Endothelial cell of umbilical vein (primary cell): ENCODE measurements around the gene CDK12. TPM values are rescaled to one million over a fixed set of nuclear protein-coding genes. Genes with fewer than 3 reads are reported as not detected.
"Not testable (repeated sequence)": the region's sequence is repeated elsewhere in the genome, so short reads cannot be mapped to it uniquely, and the experiment has no call there.

ENCODE experiments used
- BruUV-seq: library from RNA; stranded (reverse); fragments of 400-500 nt; replicated peaks from 2 replicates; lab custom pipeline; 2021; lab: Mats Ljungman, UMichigan
- CTCF ChIA-PET: fragments of 300-600, 350-600 bp; sonication (Branson Sonifier 250); formaldehyde crosslinking; loops from one replicate; lab custom pipeline; 2021; ENCODE audit warnings: antibody characterized with exemption, inconsistent platforms; lab: Charles Lee
- POLR2A ChIA-PET: fragments of 300-600, 350-600 bp; sonication (Branson Sonifier 250); formaldehyde crosslinking; loops from one replicate; lab custom pipeline; 2021; ENCODE audit warnings: antibody characterized with exemption, inconsistent platforms; lab: Charles Lee
- DNase-seq: peaks from one replicate; pipeline ENCODE4 v3.0.0-alpha.2; 2011; ENCODE audit warnings: low read depth, low spot score
- FAIRE-seq: peaks from 2 replicates; lab custom pipeline; 2011; peaks lifted over from hg19 to GRCh38; lab: Jason Lieb, UNC
- H2AFZ ChIP-seq: 2 replicates; pipeline ENCODE4 v1.6.0; 2012; ENCODE audit warnings: low read depth, low read length, control low read depth, inconsistent platforms
- H3K27ac ChIP-seq: 2 replicates; pipeline ENCODE4 v1.5.1; 2011; ENCODE audit warnings: low read depth, mild to moderate bottlenecking, control low read depth, low read length, moderate library complexity; ENCODE audit not compliant: insufficient read depth
- H3K27me3 ChIP-seq, 2 experiments: 2 replicates each; pipeline versions ENCODE4 v1.6.0 to v1.6.1; 2011; ENCODE audit warnings: low read length in 2 of 2, mixed read lengths in 1 of 2; ENCODE audit not compliant: control insufficient read depth in 2 of 2, insufficient read depth in 2 of 2
- H3K36me3 ChIP-seq, 2 experiments: 2 replicates in 1 of 2; 3 replicates in 1 of 2; pipeline ENCODE4 v1.5.1; 2011; ENCODE audit warnings: low read length in 2 of 2, mild to moderate bottlenecking in 1 of 2, moderate library complexity in 1 of 2; ENCODE audit not compliant: control insufficient read depth in 2 of 2, insufficient read depth in 2 of 2; ENCODE audit errors: extremely low read depth in 1 of 2
- H3K4me1 ChIP-seq: 3 replicates; pipeline ENCODE4 v1.5.1; 2011; ENCODE audit warnings: mild to moderate bottlenecking, low read length; ENCODE audit not compliant: control insufficient read depth, insufficient read depth; ENCODE audit errors: extremely low read depth
- H3K4me2 ChIP-seq: 2 replicates; pipeline ENCODE4 v1.6.1; 2011; ENCODE audit warnings: low read length, control low read depth, mixed read lengths; ENCODE audit not compliant: insufficient read depth
- H3K4me3 ChIP-seq, 3 experiments: fragments of 200-600 bp in 1 of 3; sonication (generic), shearing (Covaris generic) in 1 of 3; replicated peaks in 1 of 3; 2 replicates each; pipeline ENCODE4 v1.5.1; 2011 to 2016; ENCODE audit warnings: control low read depth in 3 of 3, low read length in 3 of 3, mild to moderate bottlenecking in 2 of 3, inconsistent platforms in 1 of 3, low read depth in 1 of 3, moderate library complexity in 1 of 3; ENCODE audit not compliant: insufficient read depth in 1 of 3
- H3K79me2 ChIP-seq: 2 replicates; pipeline ENCODE4 v1.6.0; 2012; ENCODE audit warnings: low read length, inconsistent platforms; ENCODE audit not compliant: control insufficient read depth, insufficient read depth
- H3K9ac ChIP-seq: replicated peaks from 2 replicates; pipeline ENCODE3; 2011; ENCODE audit warnings: low read length, control low read depth; ENCODE audit not compliant: insufficient read depth; ENCODE audit errors: extremely low read depth
- H3K9me1 ChIP-seq: replicated peaks from 3 replicates; pipeline ENCODE4 v1.6.0; 2011; ENCODE audit warnings: mild to moderate bottlenecking, low read length; ENCODE audit not compliant: control insufficient read depth, insufficient read depth; ENCODE audit errors: extremely low read depth
- H3K9me3 ChIP-seq: replicated peaks from 2 replicates; pipeline ENCODE4 v1.5.1; 2012; ENCODE audit warnings: low read length, inconsistent platforms; ENCODE audit not compliant: control insufficient read depth, insufficient read depth
- H4K20me1 ChIP-seq: replicated peaks from 2 replicates; pipeline ENCODE3; 2011; ENCODE audit warnings: mild to moderate bottlenecking, low read length; ENCODE audit not compliant: control insufficient read depth, insufficient read depth; ENCODE audit errors: extremely low read depth
- POLR2A ChIP-seq: IDR thresholded peaks from 2 replicates; pipeline ENCODE4 v1.6.1; 2012; ENCODE audit warnings: low read depth, mild to moderate bottlenecking, control low read depth, low read length
- dilution Hi-C: fragments of 300-500 bp; cut with MboI; formaldehyde crosslinking; loops from one replicate; pipeline ENCODE4 v1.15.0; 2019; ENCODE audit warnings: low sequenced_read_pairs; ENCODE audit not compliant: extremely low pct_ligation_motif_present
- intact Hi-C: fragments of 100-400 bp; cut with micrococcal nuclease; formaldehyde crosslinking; loops from one replicate; pipeline ENCODE4 v1.10.0; 2022
- polyA plus RNA-seq, 4 experiments: library from polyadenylated mRNA; depleted of rRNA in 3 of 4; stranded (reverse) in 3 of 4; unstranded in 1 of 4; fragments of >200 nt; gene quantifications; 2 replicates each; pipeline versions ENCODE4 v1.2.1 to v1.2.3, GENCODE V29; 2011 to 2012; ENCODE audit warnings: missing spikeins in 1 of 4
- total RNA-seq: library from RNA; stranded (reverse); gene quantifications from 2 replicates; pipeline ENCODE4 v1.2.3, GENCODE V29; 2021

CDK12 gene
- total and polyA plus RNA-seq, 2 donors (not counting 3 experiments of a cell fraction or from before 2014, with no cell fraction given): 14.2 to 55.4 TPM

DNA sequence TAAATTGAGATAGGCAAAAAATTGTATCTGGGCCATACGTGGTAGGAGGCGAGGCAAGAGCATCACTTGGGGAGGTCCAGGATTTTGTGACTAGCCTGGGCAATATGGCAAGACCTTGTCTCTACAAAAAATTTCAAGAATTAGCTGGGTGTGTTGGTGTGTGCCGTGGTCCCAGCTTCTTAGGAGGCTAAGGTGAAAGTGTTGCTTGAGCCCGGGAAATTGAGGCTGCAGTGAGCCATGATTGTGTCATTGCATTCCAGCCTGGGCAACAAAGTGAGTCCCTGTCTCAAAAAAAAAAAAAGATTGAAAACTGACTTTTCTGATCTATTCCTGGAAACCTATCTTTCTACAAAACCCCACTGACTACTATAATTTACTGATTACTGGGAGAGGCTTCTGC lies 26.7 kb downstream of the CDK12 start:
- CTCF ChIA-PET: interaction anchor here (1.0 to 1.5 kb wide), 2 partner anchors 10 to 26 kb away, joined by 3 to 6 read pairs; partner anchors contain the start of gene CDK12
- no TSS peak for BruUV-seq
- Histone ChIP-seq H3K36me3 (peaks cover 4 to 9% of the 10 kb centered on the region in 2 experiments), H3K9me3 (no peaks in the 10 kb centered on the region), H3K27me3 (no peaks in the 10 kb centered on the region), H3K79me2 (peaks cover 7% of the 10 kb centered on the region), H3K4me2 (no peak overlapping the region), H3K9ac (no peak overlapping the region), H3K27ac (no peak overlapping the region), H3K9me1 (no peaks in the 10 kb centered on the region), H3K4me1 (no peaks in the 10 kb centered on the region), H2AFZ (no peak overlapping the region), H4K20me1 (no peaks in the 10 kb centered on the region), H3K4me3 (no peak overlapping the region)
- intact Hi-C loops: no loop called here
- POLR2A ChIA-PET: interaction anchor here (0.5 to 0.6 kb wide), 2 partner anchors 76 to 133 kb away, joined by 5 to 14 read pairs; no protein-coding TSS in a partner anchor
- DNase-seq (no peak), FAIRE-seq (no peak)
- dilution Hi-C loops: no loop called here
- TF ChIP-seq POLR2A: no peak

DNA sequence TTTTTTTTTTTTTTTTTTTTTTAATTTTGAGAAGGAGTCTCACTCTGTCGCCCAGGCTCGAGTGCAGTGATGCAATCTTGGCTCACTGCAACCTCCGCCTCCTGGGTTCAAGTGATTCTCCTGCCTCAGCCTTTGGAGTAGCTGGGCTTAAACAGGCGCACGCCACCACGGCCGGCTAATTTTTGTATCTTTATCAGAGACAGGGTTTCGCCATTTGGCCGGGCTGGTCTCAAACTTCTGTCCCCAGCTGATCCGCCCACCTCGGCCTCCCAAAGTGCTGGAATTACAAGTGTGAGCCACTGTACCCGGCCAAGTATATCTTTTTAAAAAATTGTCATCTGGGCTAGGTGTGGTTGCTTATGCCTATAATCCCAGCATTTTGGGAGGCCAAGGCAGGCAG lies 35.6 kb downstream of the CDK12 start:
- not testable (repeated sequence) for FAIRE-seq

More for the DNA sequence above, 35.6 kb downstream of the CDK12 start:
- peaks cover 14 to 16% of the 10 kb centered on the region in 2 experiments for H3K36me3 ChIP-seq
- H3K27ac ChIP-seq, H3K9me1 ChIP-seq, CTCF ChIA-PET, dilution Hi-C loops, H3K4me1 ChIP-seq, POLR2A ChIA-PET, H3K9me3 ChIP-seq, DNase-seq, H2AFZ ChIP-seq, H3K4me2 ChIP-seq, intact Hi-C loops, H4K20me1 ChIP-seq, BruUV-seq, H3K4me3 ChIP-seq, H3K9ac ChIP-seq, H3K79me2 ChIP-seq, H3K27me3 ChIP-seq: not testable (repeated sequence)
